ENCODE results near the gene CGNL1.

The CGNL1 gene

DNA sequence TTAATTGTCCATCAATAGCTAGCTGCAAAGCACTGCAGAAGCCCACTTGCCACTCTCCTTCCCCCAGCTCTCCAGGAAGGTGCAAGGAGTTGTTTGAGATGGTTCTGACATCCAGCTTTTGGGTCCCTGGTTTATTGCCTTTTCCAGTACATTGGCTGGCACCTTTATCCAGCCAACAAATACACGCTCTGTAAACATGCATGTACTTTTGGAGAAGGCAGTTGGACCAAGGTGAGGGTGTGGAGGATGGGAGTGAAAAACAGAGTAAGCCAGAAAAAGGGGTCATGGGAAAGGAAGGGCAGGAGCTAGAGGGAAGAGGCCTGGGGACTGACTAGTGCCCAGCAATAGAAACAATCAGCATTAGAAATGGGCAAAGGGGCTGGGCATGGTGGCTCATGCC, 102.7 kb downstream of the CGNL1 start:
- Histone ChIP-seq H3K27me3 (replicated peaks) (no peaks in the 10 kb centered on the region), H3K4me3 (ENCODE audit: low read depth, low read length) (no peak overlapping the region), H3K36me3 (replicated peaks) (no peaks in the 10 kb centered on the region), H3K27ac (no peak overlapping the region)
- no peak for TF ChIP-seq CTCF (IDR thresholded peaks at IDR 0.05; ENCODE audit: low read depth, low read length, missing control alignments)
- DNase-seq: no peak
- in situ Hi-C loops (cut with HindIII; ENCODE audit: low pct_ligation_motif_present, low sequenced_read_pairs): loop anchor here (25.0 kb wide), 1 partner anchor 992 kb away; no protein-coding TSS in a partner anchor

- H3K36me3 ChIP-seq (replicated peaks): no peaks in the 10 kb centered on the region
- DNase-seq: no peak
- in situ Hi-C loops (cut with HindIII; ENCODE audit: low pct_ligation_motif_present, low sequenced_read_pairs): loop anchor here (25.0 kb wide), 1 partner anchor 994 kb away; no protein-coding TSS in a partner anchor
- no peaks in the 10 kb centered on the region for H3K27me3 ChIP-seq (replicated peaks)
- H3K27ac ChIP-seq: no peak overlapping the region
- no peak overlapping the region for H3K4me3 ChIP-seq (ENCODE audit: low read depth, low read length)
- TF ChIP-seq CTCF (IDR thresholded peaks at IDR 0.05; ENCODE audit: low read depth, low read length, missing control alignments): no peak
Observed at GRCh38 chr15:57481038-57481705, 104.9 kb downstream of the CGNL1 start.

GRCh38 chr15:57485869-57486268, 109.6 kb downstream of the CGNL1 start:
- Histone ChIP-seq H3K4me3 (ENCODE audit: low read depth, low read length) (no peak overlapping the region), H3K36me3 (replicated peaks) (no peaks in the 10 kb centered on the region), H3K27ac (no peak overlapping the region), H3K27me3 (replicated peaks) (no peaks in the 10 kb centered on the region)
- no peak for TF ChIP-seq CTCF (IDR thresholded peaks at IDR 0.05; ENCODE audit: low read depth, low read length, missing control alignments)
- DNase-seq: peak; percentile 78
- in situ Hi-C loops (cut with HindIII; ENCODE audit: low pct_ligation_motif_present, low sequenced_read_pairs): loop anchor here (25.0 kb wide), 1 partner anchor 999 kb away; no protein-coding TSS in a partner anchor

- in situ Hi-C loops (cut with HindIII; ENCODE audit: low pct_ligation_motif_present, low sequenced_read_pairs): loop anchor here (25.0 kb wide), 1 partner anchor 1000 kb away; no protein-coding TSS in a partner anchor
- Histone ChIP-seq H3K4me3 (ENCODE audit: low read depth, low read length) (no peak overlapping the region), H3K27ac (no peak overlapping the region), H3K36me3 (replicated peaks) (no peaks in the 10 kb centered on the region), H3K27me3 (replicated peaks) (no peaks in the 10 kb centered on the region)
- TF ChIP-seq CTCF (IDR thresholded peaks at IDR 0.05; ENCODE audit: low read depth, low read length, missing control alignments): no peak
- no peak for DNase-seq
Observed at GRCh38 chr15:57486833-57487232, 110.5 kb downstream of the CGNL1 start.

DNA sequence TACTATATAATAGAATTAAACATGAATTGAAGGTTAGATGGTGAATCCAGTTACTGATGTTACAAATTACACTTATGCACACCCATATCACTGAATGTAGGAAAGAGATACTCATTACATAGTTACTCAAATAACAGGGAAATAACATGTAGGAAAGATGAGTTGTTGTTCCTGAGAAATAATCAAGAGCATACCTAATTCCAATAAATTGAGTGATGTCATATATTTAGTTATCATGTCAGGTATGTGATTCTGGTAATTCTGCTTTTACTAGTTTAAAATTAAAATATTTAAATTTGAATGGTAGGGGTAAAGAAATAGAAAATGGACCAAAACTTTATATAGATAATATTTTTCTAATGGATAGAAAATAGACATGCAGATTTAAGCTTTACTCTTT, 112.8 kb downstream of the CGNL1 start:
- H3K27ac ChIP-seq: no peak overlapping the region
- no peaks in the 10 kb centered on the region for H3K36me3 ChIP-seq (replicated peaks)
- no peak for TF ChIP-seq CTCF (IDR thresholded peaks at IDR 0.05; ENCODE audit: low read depth, low read length, missing control alignments)
- in situ Hi-C loops (cut with HindIII; ENCODE audit: low pct_ligation_motif_present, low sequenced_read_pairs): loop anchor here (25.0 kb wide), 1 partner anchor 1002 kb away; no protein-coding TSS in a partner anchor
- H3K4me3 ChIP-seq (ENCODE audit: low read depth, low read length): no peak overlapping the region
- H3K27me3 ChIP-seq (replicated peaks): no peaks in the 10 kb centered on the region
- no peak for DNase-seq

All from brain microvascular endothelial cell (primary cell).